ENCODE results near the gene LMX1B.

Gene LMX1B

GRCh38 chr9:126626926-126627233 is 13.2 kb downstream of the LMX1B start:
- no peak for DNase-seq
- H3K36me3 ChIP-seq, result no peaks in the 10 kb centered on the region
- intact Hi-C loops (cut with DNase I; ENCODE audit: low total_unique reads), result no loop called here
- H3K9me3 ChIP-seq, result no peaks in the 10 kb centered on the region
- peaks cover 0 to 39% (median 20%) of the 10 kb centered on the region in 4 donors for H3K4me1 ChIP-seq
- H3K4me3 ChIP-seq, result no peak overlapping the region
- no peak overlapping the region for H3K27ac ChIP-seq
- TF ChIP-seq, protein P1, sequence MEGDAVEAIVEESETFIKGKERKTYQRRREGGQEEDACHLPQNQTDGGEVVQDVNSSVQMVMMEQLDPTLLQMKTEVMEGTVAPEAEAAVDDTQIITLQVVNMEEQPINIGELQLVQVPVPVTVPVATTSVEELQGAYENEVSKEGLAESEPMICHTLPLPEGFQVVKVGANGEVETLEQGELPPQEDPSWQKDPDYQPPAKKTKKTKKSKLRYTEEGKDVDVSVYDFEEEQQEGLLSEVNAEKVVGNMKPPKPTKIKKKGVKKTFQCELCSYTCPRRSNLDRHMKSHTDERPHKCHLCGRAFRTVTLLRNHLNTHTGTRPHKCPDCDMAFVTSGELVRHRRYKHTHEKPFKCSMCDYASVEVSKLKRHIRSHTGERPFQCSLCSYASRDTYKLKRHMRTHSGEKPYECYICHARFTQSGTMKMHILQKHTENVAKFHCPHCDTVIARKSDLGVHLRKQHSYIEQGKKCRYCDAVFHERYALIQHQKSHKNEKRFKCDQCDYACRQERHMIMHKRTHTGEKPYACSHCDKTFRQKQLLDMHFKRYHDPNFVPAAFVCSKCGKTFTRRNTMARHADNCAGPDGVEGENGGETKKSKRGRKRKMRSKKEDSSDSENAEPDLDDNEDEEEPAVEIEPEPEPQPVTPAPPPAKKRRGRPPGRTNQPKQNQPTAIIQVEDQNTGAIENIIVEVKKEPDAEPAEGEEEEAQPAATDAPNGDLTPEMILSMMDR (IDR thresholded peaks at IDR 0.05), result no peak
- H3K27me3 ChIP-seq, result peaks cover 0 to 92% of the 10 kb centered on the region in 2 donors

DNA sequence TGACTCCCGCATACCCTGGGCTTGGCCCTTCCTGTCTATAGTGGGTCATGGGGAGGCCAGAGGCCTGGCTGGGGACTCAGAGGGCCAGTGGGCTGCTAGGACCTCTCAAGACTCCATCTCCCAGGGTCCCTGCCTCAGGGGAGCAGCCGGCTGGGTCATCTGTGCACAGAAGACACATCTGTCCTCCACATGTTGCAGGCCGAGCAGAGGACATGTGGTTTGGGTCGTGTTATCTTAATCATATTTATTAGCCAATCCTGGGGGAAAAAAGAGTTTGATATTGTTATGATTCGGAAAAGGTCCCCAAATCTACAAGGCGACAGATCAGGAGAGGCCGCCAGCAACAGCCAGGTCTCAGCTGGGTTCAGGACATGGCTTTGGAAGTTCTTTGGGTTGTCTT is 14.4 kb downstream of the LMX1B start:
- H3K4me1 ChIP-seq, result peaks cover 0 to 33% (median 20%) of the 10 kb centered on the region in 4 donors
- H3K4me3 ChIP-seq, result no peak overlapping the region
- TF ChIP-seq, protein P1 (IDR thresholded peaks at IDR 0.05), result no peak
- H3K36me3 ChIP-seq, result no peaks in the 10 kb centered on the region
- H3K9me3 ChIP-seq, result no peaks in the 10 kb centered on the region
- intact Hi-C loops (cut with DNase I; ENCODE audit: low total_unique reads), result no loop called here
- DNase-seq, result no peak
- H3K27ac ChIP-seq, result no peak overlapping the region
- peaks cover 0 to 87% of the 10 kb centered on the region in 2 donors for H3K27me3 ChIP-seq

DNA sequence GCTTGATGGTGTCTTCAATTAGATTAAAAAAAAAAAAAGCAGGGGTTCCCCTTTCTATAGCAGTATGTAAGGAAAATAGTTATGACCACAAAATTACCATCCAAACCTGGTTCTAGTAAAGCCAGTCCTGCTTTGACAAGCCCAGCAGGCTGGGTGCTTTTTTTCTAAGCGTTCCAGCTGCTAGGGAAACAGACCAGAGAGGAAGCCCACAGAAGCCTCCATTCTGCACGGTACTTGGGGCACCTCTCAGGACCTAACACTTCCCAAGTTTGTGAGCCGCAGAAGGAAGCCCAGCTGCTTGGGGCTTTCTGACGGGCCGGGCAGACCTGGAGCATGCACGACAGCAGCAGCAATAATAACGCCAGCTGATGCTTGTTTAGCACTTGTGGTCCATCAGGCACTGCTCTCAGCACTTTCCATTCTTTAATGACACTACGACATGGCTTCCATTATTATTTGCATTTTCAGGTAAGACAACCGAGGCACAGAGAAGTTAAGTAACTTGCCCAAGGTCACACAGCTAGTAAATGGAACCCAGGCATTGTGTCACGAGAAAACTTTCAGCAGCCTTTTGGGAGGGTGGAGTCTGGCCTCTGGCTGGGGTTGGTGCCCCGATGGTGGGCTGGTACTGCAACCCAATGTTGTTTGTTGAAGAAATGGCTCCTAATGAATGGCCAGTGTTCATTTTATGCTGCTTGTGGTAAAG is 15.4 kb downstream of the LMX1B start:
- Histone ChIP-seq H3K36me3 (no peaks in the 10 kb centered on the region), H3K27me3 (peaks cover 0 to 87% of the 10 kb centered on the region in 2 donors), H3K9me3 (no peaks in the 10 kb centered on the region), H3K27ac (no peak overlapping the region), H3K4me3 (no peak overlapping the region), H3K4me1 (peaks cover 0 to 31% (median 19%) of the 10 kb centered on the region in 4 donors)
- DNase-seq, result no peak
- intact Hi-C loops (cut with DNase I; ENCODE audit: low total_unique reads), result no loop called here
- TF ChIP-seq, protein P1 (IDR thresholded peaks at IDR 0.05), result no peak

GRCh38 chr9:126630458-126631237 is 16.9 kb downstream of the LMX1B start:
- Histone ChIP-seq H3K4me1 (peaks cover 0 to 17% (median 9%) of the 10 kb centered on the region in 4 donors), H3K36me3 (no peaks in the 10 kb centered on the region), H3K9me3 (no peaks in the 10 kb centered on the region), H3K27me3 (peaks cover 0 to 84% of the 10 kb centered on the region in 2 donors), H3K4me3 (no peak overlapping the region), H3K27ac (no peak overlapping the region)
- DNase-seq, result no peak
- TF ChIP-seq, protein P1 (IDR thresholded peaks at IDR 0.05), result no peak
- intact Hi-C loops (cut with DNase I; ENCODE audit: low total_unique reads), result no loop called here

GRCh38 chr9:126631254-126631653 is 17.5 kb downstream of the LMX1B start:
- peaks cover 0 to 82% of the 10 kb centered on the region in 2 donors for H3K27me3 ChIP-seq
- no peak overlapping the region for H3K27ac ChIP-seq
- H3K9me3 ChIP-seq, result no peaks in the 10 kb centered on the region
- H3K4me1 ChIP-seq, result peaks cover 0 to 11% (median 3%) of the 10 kb centered on the region in 4 donors
- no peak overlapping the region for H3K4me3 ChIP-seq
- TF ChIP-seq, protein P1 (IDR thresholded peaks at IDR 0.05), result no peak
- DNase-seq, result no peak
- no peaks in the 10 kb centered on the region for H3K36me3 ChIP-seq
- intact Hi-C loops (cut with DNase I; ENCODE audit: low total_unique reads), result no loop called here
